ENCODE results near the gene PLA2G10. TPM values are rescaled to one million over a fixed set of nuclear protein-coding genes. Genes with fewer than 3 reads are reported as not detected.

Gene PLA2G10
- polyA plus RNA-seq, 2 donors, result 0.04 to 0.24 TPM

DNA sequence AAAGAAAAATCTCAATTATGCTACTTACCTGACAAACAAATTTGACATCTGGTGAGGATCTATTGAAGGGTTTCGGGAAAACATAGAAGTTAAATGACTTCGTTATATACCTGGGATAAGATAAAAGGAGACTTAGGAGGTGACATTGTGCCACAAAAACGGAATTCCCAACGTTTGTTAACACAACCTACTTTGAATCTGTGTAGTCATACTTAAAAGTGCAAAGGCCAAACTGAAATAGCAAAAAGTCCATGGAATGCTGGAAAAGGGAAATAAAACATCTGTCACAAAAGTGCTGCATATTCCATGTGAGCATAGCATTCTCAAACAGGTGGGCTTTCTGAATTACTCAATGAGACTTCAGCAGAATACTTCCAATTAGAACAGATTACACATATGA is 67.0 kb downstream of the PLA2G10 start:
- no peaks in the 10 kb centered on the region for H3K9me3 ChIP-seq (ENCODE audit: control insufficient read depth in 2 of 2, insufficient read depth in 1 of 2, low read depth in 1 of 2, low read length in 1 of 2)
- H3K4me1 ChIP-seq (ENCODE audit: control insufficient read depth in 2 of 2, insufficient read depth in 2 of 2, low read length in 1 of 2), result peaks cover 0 to 1% of the 10 kb centered on the region in 2 donors
- peaks cover 2 to 13% of the 10 kb centered on the region in 2 donors for H3K36me3 ChIP-seq (ENCODE audit: control insufficient read depth in 2 of 2, insufficient read depth in 2 of 2, low read length in 1 of 2)
- H3K4me3 ChIP-seq (ENCODE audit: low read depth in 1 of 2, low read length in 2 of 2), result no peak overlapping the region
- H3K27ac ChIP-seq (ENCODE audit: low read depth in 2 of 2, low read length in 1 of 2), result no peak overlapping the region
- WGBS, 2 donors, result 89 to 96% methylated on average over 4 of the region's 4 CpGs
- H3K27me3 ChIP-seq (ENCODE audit: control insufficient read depth in 1 of 2, insufficient read depth in 2 of 2, low read length in 2 of 2), result no peaks in the 10 kb centered on the region

Other genes starting within 250 kb of the PLA2G10 start
- gene PARN, start 64.0 kb downstream of the PLA2G10 start, polyA plus RNA-seq, result 10 to 100 TPM in 1 of 2 donors, 1 to 10 TPM in 1; 5.5 to 11.9 TPM
- gene BFAR, start 61.4 kb downstream of the PLA2G10 start, polyA plus RNA-seq, result 10 to 100 TPM; 14.9 to 18.7 TPM
- gene NPIPA3, start 9.1 kb upstream of the PLA2G10 start, polyA plus RNA-seq, result 1 to 10 TPM; 1.0 to 2.3 TPM
- gene NPIPA2, start 48.2 kb upstream of the PLA2G10 start, polyA plus RNA-seq, result 1 to 10 TPM; 1.9 to 6.1 TPM
- 10 to 100 TPM in 1 of 2 donors, 1 to 10 TPM in 1; 7.9 to 20.0 TPM for gene NOMO1, start 139.4 kb upstream of the PLA2G10 start, polyA plus RNA-seq
- gene NPIPA1, start 243.1 kb upstream of the PLA2G10 start, polyA plus RNA-seq, result 100 to 1,000 TPM in 1 of 2 donors, 10 to 100 TPM in 1; 44.0 to 104 TPM

Data from esophagus (tissue), 2 donors.